Spinal cord (tissue), 10 donors: ENCODE results near the gene LRRC26. TPM values are rescaled to one million over a fixed set of nuclear protein-coding genes. Genes with fewer than 3 reads are reported as not detected.

Experiments
- DNase-seq, 6 donors: peaks; one replicate each; pipeline versions ENCODE4 v3.0.0 to v3.0.0-alpha.2; 2013 to 2015; ENCODE audit warnings: low spot score in 6 of 6, low read depth in 4 of 6
- H3K27ac ChIP-seq: one replicate; pipeline ENCODE4 v1.5.1; 2013; ENCODE audit warnings: low read depth, low read length, control low read depth
- H3K27me3 ChIP-seq: one replicate; pipeline ENCODE4 v1.6.1; 2013; ENCODE audit warnings: low read length; ENCODE audit not compliant: control insufficient read depth, insufficient read depth
- H3K36me3 ChIP-seq: one replicate; pipeline ENCODE4 v1.6.1; 2013; ENCODE audit warnings: low read length; ENCODE audit not compliant: control insufficient read depth, insufficient read depth
- H3K4me1 ChIP-seq: one replicate; pipeline ENCODE4 v1.6.1; 2013; ENCODE audit warnings: low read length; ENCODE audit not compliant: control insufficient read depth, insufficient read depth
- H3K4me3 ChIP-seq: one replicate; pipeline ENCODE4 v1.5.1; 2013; ENCODE audit warnings: low read depth, low read length, control low read depth
- H3K9me3 ChIP-seq: one replicate; pipeline ENCODE4 v1.6.1; 2013; ENCODE audit warnings: low read length; ENCODE audit not compliant: control insufficient read depth, insufficient read depth
- WGBS: methylation state at CpG from one replicate; pipeline ENCODE4 v1.1.5; 2013; ENCODE audit warnings: missing lambda C conversion rate; ENCODE audit not compliant: insufficient coverage; 5-methylcytosine and 5-hydroxymethylcytosine counted together
- long read RNA-seq, 4 donors: transcript quantifications; one replicate each; lab custom pipeline, GENCODE V29; 2026
- polyA plus RNA-seq, 2 donors: library from polyadenylated mRNA; unstranded; fragments of 120-200 nt; gene quantifications; one replicate each; pipeline ENCODE4 v1.2.1, GENCODE V29; 2013; ENCODE audit not compliant: insufficient read length in 2 of 2
- total RNA-seq, 2 donors: library from RNA; depleted of rRNA in 1 of 2; stranded (reverse); fragments of 120-200 nt in 1 of 2; fragments of >200 nt in 1 of 2; gene quantifications; one replicate each; pipeline versions ENCODE4 v1.2.3 to v1.2.4, GENCODE V29; 2013 to 2014
- donor health status: healthy.

Gene LRRC26, protein sequence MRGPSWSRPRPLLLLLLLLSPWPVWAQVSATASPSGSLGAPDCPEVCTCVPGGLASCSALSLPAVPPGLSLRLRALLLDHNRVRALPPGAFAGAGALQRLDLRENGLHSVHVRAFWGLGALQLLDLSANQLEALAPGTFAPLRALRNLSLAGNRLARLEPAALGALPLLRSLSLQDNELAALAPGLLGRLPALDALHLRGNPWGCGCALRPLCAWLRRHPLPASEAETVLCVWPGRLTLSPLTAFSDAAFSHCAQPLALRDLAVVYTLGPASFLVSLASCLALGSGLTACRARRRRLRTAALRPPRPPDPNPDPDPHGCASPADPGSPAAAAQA
- total RNA-seq: under 1 TPM; 0.30 to 0.50 TPM
- polyA plus RNA-seq: 1 to 10 TPM; 1.3 to 1.9 TPM
- long read RNA-seq, donor 1, transcript LRRC26-201 (2 exons, 1,209 nt): major isoform, 9 of 9 reads
- long read RNA-seq, donor 1, partial matches to known transcripts: 0 of 9 reads
- long read RNA-seq, donor 1, other reads (novel, unspliced or antisense): 0 of 9 reads
- long read RNA-seq, donor 2, transcript LRRC26-201 (2 exons, 1,209 nt): major isoform, 5 of 5 reads
- long read RNA-seq, donor 2, partial matches to known transcripts: 0 of 5 reads
- long read RNA-seq, donor 2, other reads (novel, unspliced or antisense): 0 of 5 reads
- long read RNA-seq, donor 3, partial matches to known transcripts: 0 of 3 reads
- long read RNA-seq, donor 3, other reads (novel, unspliced or antisense): 0 of 3 reads
- long read RNA-seq, donor 4, partial matches to known transcripts: 0 of 1 reads
- long read RNA-seq, donor 4, other reads (novel, unspliced or antisense): 0 of 1 reads

- DNase-seq: no peak
- H3K27me3 ChIP-seq: peaks cover 31% of the 10 kb centered on the region
- peaks cover 25% of the 10 kb centered on the region for H3K4me1 ChIP-seq
- no peak within 1 kb of the TSS for H3K4me3 ChIP-seq
- WGBS: 7% methylated on average over 40 of the region's 41 CpGs
- H3K9me3 ChIP-seq: no peaks in the 10 kb centered on the region
- H3K36me3 ChIP-seq: peaks cover 29% of the 10 kb centered on the region
- no peak within 1 kb of the TSS for H3K27ac ChIP-seq
Observed at GRCh38 chr9:137169896-137170358, at the start of gene LRRC26. Gene LRRC26 (minus strand): TSS chr9:137170051. CDS start chr9:137169943, 108 bp downstream.

DNA sequence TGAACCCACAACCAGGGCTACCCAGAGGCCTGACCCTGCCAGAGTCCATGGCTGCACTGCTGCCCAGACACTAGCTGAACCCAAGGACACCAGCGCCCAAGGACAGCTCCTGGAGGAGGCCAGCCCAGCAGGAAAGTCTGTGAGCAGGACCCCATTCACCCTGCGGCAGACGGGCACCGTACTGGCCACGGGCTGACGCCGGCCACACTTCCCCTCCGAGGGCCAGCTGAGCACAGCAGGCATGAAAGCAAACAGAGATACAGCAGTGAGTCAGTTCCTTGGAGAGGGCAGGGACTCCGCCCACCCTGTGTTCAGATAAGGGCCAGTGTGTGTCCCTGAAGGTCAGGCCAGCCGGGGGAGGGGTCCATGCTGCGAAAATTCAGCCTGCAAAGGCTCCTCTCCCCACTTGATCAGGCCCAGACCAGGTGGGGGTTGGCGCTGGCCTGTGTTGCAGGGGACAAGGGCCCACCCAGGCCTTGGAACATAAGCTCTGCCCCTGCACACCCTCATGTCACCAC is 49.0 kb upstream of the LRRC26 start:
- 87% methylated on average over 12 of the region's 12 CpGs for WGBS
- Histone ChIP-seq H3K9me3 (no peaks in the 10 kb centered on the region), H3K4me1 (peaks cover 29% of the 10 kb centered on the region), H3K4me3 (no peak overlapping the region), H3K27ac (no peak overlapping the region), H3K36me3 (peaks cover 72% of the 10 kb centered on the region), H3K27me3 (no peaks in the 10 kb centered on the region)
- no peak for DNase-seq

GRCh38 chr9:137218212-137218753 is 48.4 kb upstream of the LRRC26 start:
- peaks cover 77% of the 10 kb centered on the region for H3K36me3 ChIP-seq
- WGBS: 96% methylated on average over 30 of the region's 30 CpGs
- H3K4me3 ChIP-seq: no peak overlapping the region
- no peak overlapping the region for H3K27ac ChIP-seq
- no peaks in the 10 kb centered on the region for H3K27me3 ChIP-seq
- DNase-seq: no peak
- H3K9me3 ChIP-seq: no peaks in the 10 kb centered on the region
- peaks cover 26% of the 10 kb centered on the region for H3K4me1 ChIP-seq

- H3K36me3 ChIP-seq: peaks cover 84% of the 10 kb centered on the region
- H3K4me3 ChIP-seq: no peak overlapping the region
- H3K27me3 ChIP-seq: no peaks in the 10 kb centered on the region
- no peak overlapping the region for H3K27ac ChIP-seq
- 76% methylated on average over 36 of the region's 36 CpGs for whole genome bisulfite sequencing
- no peak for DNase-seq
- H3K9me3 ChIP-seq: no peaks in the 10 kb centered on the region
- H3K4me1 ChIP-seq: peaks cover 19% of the 10 kb centered on the region
Observed at GRCh38 chr9:137217276-137218211, 47.7 kb upstream of the LRRC26 start.

GRCh38 chr9:137216188-137216965 is 46.5 kb upstream of the LRRC26 start:
- 92% methylated on average over 30 of the region's 30 CpGs for WGBS
- H3K27me3 ChIP-seq: no peaks in the 10 kb centered on the region
- peaks cover 96% of the 10 kb centered on the region for H3K36me3 ChIP-seq
- H3K27ac ChIP-seq: no peak overlapping the region
- no peaks in the 10 kb centered on the region for H3K9me3 ChIP-seq
- DNase-seq: no peak
- H3K4me1 ChIP-seq: peaks cover 12% of the 10 kb centered on the region
- no peak overlapping the region for H3K4me3 ChIP-seq

GRCh38 chr9:137215196-137215986 is 45.5 kb upstream of the LRRC26 start:
- 98% methylated on average over 21 of the region's 22 CpGs for WGBS
- peaks cover 98% of the 10 kb centered on the region for H3K36me3 ChIP-seq
- H3K27ac ChIP-seq: no peak overlapping the region
- H3K27me3 ChIP-seq: no peaks in the 10 kb centered on the region
- H3K4me1 ChIP-seq: peaks cover 5% of the 10 kb centered on the region
- no peak overlapping the region for H3K4me3 ChIP-seq
- no peaks in the 10 kb centered on the region for H3K9me3 ChIP-seq
- no peak for DNase-seq

DNA sequence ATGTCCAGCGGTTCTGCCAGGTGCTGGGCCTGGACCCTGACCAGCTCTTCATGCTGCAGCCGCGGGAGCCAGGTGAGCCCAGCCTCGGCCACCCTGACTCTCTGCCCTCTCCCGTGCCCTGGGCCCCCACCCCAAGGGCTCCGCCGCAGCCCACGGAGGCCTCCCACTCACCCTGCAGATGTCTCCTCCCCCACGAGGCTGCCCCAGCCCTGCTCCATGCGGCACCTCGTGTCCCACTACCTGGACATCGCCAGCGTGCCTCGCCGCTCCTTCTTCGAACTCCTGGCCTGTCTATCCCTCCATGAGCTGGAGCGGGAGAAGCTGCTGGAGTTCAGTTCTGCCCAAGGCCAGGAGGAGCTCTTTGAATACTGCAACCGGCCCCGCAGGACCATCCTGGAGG is 44.8 kb upstream of the LRRC26 start:
- H3K4me1 ChIP-seq: peaks cover under 1% of the 10 kb centered on the region
- DNase-seq: no peak
- WGBS: 94% methylated on average over 19 of the region's 19 CpGs
- H3K27me3 ChIP-seq: no peaks in the 10 kb centered on the region
- H3K36me3 ChIP-seq: peaks cover 97% of the 10 kb centered on the region
- H3K27ac ChIP-seq: no peak overlapping the region
- no peak overlapping the region for H3K4me3 ChIP-seq
- H3K9me3 ChIP-seq: no peaks in the 10 kb centered on the region
